ENCODE data around the gene RELN.

GRCh38 chr7:103803631-103804030, 185.8 kb downstream of the RELN start:
- TF ChIP-seq CTCF (IDR thresholded peaks at IDR 0.05) (no peak), POLR2AphosphoS5 (IDR thresholded peaks at IDR 0.05; ENCODE audit: insufficient read depth in 1 of 2, low read depth in 1 of 2) (no peak), POLR2A (IDR thresholded peaks at IDR 0.05) (no peak)
